K562 (cell line): ENCODE data around the gene SLC7A6. TPM values are rescaled to one million over a fixed set of nuclear protein-coding genes. Genes with fewer than 3 reads are reported as not detected.

ENCODE experiments used
- BHLHE40 ChIP-seq: IDR thresholded peaks from 2 replicates; pipeline ENCODE4 v1.6.1; 2011; ENCODE audit warnings: low read length, improper control_type of control experiment
- CBFB ChIP-seq: sonication (generic); formaldehyde crosslinking; IDR thresholded peaks from 2 replicates; pipeline ENCODE4 v1.4.0; 2020; ENCODE audit warnings: mild to moderate bottlenecking, missing genetic modification reagents
- CCAR2 ChIP-seq: fragments of 200-400 bp; formaldehyde crosslinking; IDR thresholded peaks from 2 replicates; pipeline ENCODE4 v1.6.1; 2017; ENCODE audit warnings: mild to moderate bottlenecking, low read depth, low read length
- HDAC1 ChIP-seq, 2 experiments: fragments of 450-650 bp; IDR thresholded peaks; 2 replicates each; pipeline ENCODE4 v1.6.1; 2016 to 2017; ENCODE audit warnings: inconsistent platforms in 1 of 2, mild to moderate bottlenecking in 1 of 2, moderate library complexity in 1 of 2
- LEF1 ChIP-seq: fragments of 450-650 bp; IDR thresholded peaks from 2 replicates; pipeline ENCODE4 v1.6.1; 2016; ENCODE audit warnings: mild to moderate bottlenecking
- MXI1 ChIP-seq: IDR thresholded peaks from 2 replicates; pipeline ENCODE4 v1.6.1; 2011; ENCODE audit warnings: low read depth, mild to moderate bottlenecking, improper control_type of control experiment, low read length
- NBN ChIP-seq: fragments of 450-650 bp; IDR thresholded peaks from 2 replicates; pipeline ENCODE4 v1.6.1; 2016; ENCODE audit warnings: low read depth, mild to moderate bottlenecking
- PHB ChIP-seq: fragments of 250-450 bp; sonication (Bioruptor Pico); IDR thresholded peaks from 2 replicates; pipeline ENCODE4 v1.5.0; 2021
- PHF8 ChIP-seq: fragments of 200-600 bp; sonication (generic); IDR thresholded peaks from 2 replicates; pipeline ENCODE4 v1.6.1; 2012; ENCODE audit warnings: mixed run types, mild to moderate bottlenecking, inconsistent platforms, low read length, moderate library complexity, borderline replicate concordance
- RBM25 ChIP-seq: fragments of 200-400 bp; formaldehyde crosslinking; IDR thresholded peaks from 2 replicates; pipeline ENCODE4 v1.6.1; 2018; ENCODE audit warnings: low read length, low read depth, moderate library complexity; ENCODE audit not compliant: severe bottlenecking
- RHOXF2B ChIP-seq: fragments of 250-450 bp; sonication (Bioruptor Pico); conservative IDR thresholded peaks from 2 replicates; pipeline ENCODE4 v1.5.1; 2021
- ZNF639 ChIP-seq, 2 experiments: fragments of 200-800 bp in 1 of 2; sonication (Bioruptor generic) in 1 of 2; sonication (generic) in 1 of 2; formaldehyde crosslinking in 1 of 2; IDR thresholded peaks in 1 of 2; conservative IDR thresholded peaks in 1 of 2; 2 replicates each; pipeline versions ENCODE4 v1.5.0 to v1.6.1; 2016 to 2020; ENCODE audit warnings: missing compliant biosample characterization in 1 of 2, missing genetic modification characterization in 1 of 2, missing genetic modification reagents in 1 of 2
- ZNF778 ChIP-seq: fragments of 450-650 bp; formaldehyde crosslinking; IDR thresholded peaks from 2 replicates; pipeline ENCODE4 v1.4.0; 2020; ENCODE audit warnings: mild to moderate bottlenecking, moderate library complexity
- ZZZ3 ChIP-seq: fragments of 450-650 bp; IDR thresholded peaks from 2 replicates; pipeline ENCODE4 v1.6.1; 2016; ENCODE audit warnings: antibody characterized with exemption, mild to moderate bottlenecking, moderate library complexity
- polyA plus RNA-seq, 8 experiments: library from polyadenylated mRNA; depleted of rRNA in 4 of 8; stranded (reverse) in 5 of 8; unstranded in 3 of 8; fragments of >200 nt; fragmentation: Nextera tagmentation in 2 of 8; fragmentation: Illumina TruSeq in 1 of 8; extraction: Ambion mirVana in 2 of 8; extraction: Trizol in 1 of 8; gene quantifications; 2 replicates each; pipeline versions ENCODE4 v1.2.1 to v1.2.3, GENCODE V29; 2011 to 2014; ENCODE audit warnings: inconsistent platforms in 1 of 8, missing spikeins in 1 of 8
- total RNA-seq, 7 experiments: library from RNA; depleted of rRNA in 6 of 7; stranded (reverse); fragments of >200 nt in 6 of 7; fragmentation: Illumina TruSeq in 2 of 7; extraction: Trizol in 2 of 7; gene quantifications; 2 replicates each; pipeline versions ENCODE4 v1.2.1 to v1.2.3, GENCODE V29; 2011 to 2021; ENCODE audit warnings: low replicate concordance in 1 of 7
- TF ChIP-seq, protein P1 (sequence below): fragments of 200-800 bp; sonication (Bioruptor generic); IDR thresholded peaks from 2 replicates; pipeline ENCODE4 v1.6.1; 2016; ENCODE audit warnings: missing genetic modification characterization, missing compliant biosample characterization
- TF ChIP-seq, protein P2 (sequence below), 2 experiments: IDR thresholded peaks; 2 replicates each; pipeline ENCODE4 v1.6.1; 2011; ENCODE audit warnings: borderline replicate concordance in 1 of 2, control low read depth in 1 of 2, low read depth in 1 of 2, low read length in 1 of 2, mild to moderate bottlenecking in 1 of 2, mixed read lengths in 1 of 2, moderate library complexity in 1 of 2; ENCODE audit not compliant: insufficient read depth in 1 of 2, insufficient read length in 1 of 2, poor library complexity in 1 of 2, severe bottlenecking in 1 of 2; ENCODE audit errors: extremely low read depth in 1 of 2

The SLC7A6 gene
- total and polyA plus RNA-seq, 9 of the 15 experiments (the other 6 are each of a cell fraction or from before 2014, with no cell fraction given): 12.6 to 60.1 (median 29.8) TPM

DNA sequence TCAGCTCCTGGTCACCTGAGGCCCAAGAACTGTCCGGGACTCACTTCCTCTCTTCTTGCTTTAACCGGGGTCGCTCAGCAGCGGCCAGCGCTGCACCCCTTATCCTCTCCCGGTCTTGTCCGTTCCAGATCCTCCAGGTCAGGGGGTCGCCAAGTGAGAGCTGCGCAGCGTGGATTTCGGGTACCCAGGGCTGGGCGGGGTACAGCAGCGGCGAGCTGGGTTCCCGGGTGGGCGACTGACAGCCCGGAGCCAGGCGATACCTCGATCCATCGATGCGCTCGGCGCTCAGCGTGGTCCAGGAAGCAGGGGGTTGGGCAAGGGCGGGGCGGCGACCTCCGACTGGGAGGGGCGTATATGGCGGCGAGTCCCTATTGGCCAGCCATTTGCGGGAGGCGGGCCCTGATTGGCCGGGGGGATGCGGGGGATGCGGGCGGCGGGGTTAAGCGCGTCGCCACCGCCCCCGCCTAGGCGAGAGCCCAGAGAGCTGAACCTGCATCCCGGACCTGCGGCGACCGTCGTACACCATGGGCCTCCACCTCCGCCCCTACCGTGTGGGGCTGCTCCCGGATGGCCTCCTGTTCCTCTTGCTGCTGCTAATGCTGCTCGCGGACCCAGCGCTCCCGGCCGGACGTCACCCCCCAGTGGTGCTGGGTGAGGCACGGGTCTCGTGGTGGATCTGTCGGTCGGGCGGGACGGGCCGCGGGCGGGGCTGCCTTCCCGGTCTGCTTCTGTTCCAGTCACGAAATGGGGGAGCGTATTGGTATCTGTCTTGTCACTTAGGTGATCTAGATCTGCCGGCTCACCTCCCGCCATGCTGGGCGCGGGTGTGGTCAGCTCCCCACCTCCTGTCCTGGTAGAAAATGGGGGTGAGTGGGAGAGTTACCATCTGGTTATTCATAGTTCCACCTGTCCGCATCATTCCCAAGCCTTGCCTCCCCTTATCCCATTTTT lies 19.1 kb upstream of the SLC7A6 start, which contains the start of gene PLA2G15 (continued):
- TF ChIP-seq ZNF639 (CRISPR knock-in tag; conservative IDR thresholded peaks at IDR 0.05 in 1 of 2, IDR thresholded peaks at IDR 0.05 in 1 of 2): peak in 1 of 2 experiments; percentile 60; a peak in 1 of 4 replicates
- TF ChIP-seq LEF1: no peak
- TF ChIP-seq CBFB: no peak
- TF ChIP-seq BHLHE40: peak; percentile 0; the same call in 1 of the 2 replicates
- TF ChIP-seq ZZZ3: no peak
- no peak for TF ChIP-seq PHB (CRISPR knock-in tag)
- TF ChIP-seq CCAR2: no peak
- TF ChIP-seq MXI1: peak; percentile 36; the same call in 1 of the 2 replicates
- TF ChIP-seq, protein P1, sequence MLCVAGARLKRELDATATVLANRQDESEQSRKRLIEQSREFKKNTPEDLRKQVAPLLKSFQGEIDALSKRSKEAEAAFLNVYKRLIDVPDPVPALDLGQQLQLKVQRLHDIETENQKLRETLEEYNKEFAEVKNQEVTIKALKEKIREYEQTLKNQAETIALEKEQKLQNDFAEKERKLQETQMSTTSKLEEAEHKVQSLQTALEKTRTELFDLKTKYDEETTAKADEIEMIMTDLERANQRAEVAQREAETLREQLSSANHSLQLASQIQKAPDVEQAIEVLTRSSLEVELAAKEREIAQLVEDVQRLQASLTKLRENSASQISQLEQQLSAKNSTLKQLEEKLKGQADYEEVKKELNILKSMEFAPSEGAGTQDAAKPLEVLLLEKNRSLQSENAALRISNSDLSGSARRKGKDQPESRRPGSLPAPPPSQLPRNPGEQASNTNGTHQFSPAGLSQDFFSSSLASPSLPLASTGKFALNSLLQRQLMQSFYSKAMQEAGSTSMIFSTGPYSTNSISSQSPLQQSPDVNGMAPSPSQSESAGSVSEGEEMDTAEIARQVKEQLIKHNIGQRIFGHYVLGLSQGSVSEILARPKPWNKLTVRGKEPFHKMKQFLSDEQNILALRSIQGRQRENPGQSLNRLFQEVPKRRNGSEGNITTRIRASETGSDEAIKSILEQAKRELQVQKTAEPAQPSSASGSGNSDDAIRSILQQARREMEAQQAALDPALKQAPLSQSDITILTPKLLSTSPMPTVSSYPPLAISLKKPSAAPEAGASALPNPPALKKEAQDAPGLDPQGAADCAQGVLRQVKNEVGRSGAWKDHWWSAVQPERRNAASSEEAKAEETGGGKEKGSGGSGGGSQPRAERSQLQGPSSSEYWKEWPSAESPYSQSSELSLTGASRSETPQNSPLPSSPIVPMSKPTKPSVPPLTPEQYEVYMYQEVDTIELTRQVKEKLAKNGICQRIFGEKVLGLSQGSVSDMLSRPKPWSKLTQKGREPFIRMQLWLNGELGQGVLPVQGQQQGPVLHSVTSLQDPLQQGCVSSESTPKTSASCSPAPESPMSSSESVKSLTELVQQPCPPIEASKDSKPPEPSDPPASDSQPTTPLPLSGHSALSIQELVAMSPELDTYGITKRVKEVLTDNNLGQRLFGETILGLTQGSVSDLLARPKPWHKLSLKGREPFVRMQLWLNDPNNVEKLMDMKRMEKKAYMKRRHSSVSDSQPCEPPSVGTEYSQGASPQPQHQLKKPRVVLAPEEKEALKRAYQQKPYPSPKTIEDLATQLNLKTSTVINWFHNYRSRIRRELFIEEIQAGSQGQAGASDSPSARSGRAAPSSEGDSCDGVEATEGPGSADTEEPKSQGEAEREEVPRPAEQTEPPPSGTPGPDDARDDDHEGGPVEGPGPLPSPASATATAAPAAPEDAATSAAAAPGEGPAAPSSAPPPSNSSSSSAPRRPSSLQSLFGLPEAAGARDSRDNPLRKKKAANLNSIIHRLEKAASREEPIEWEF (CRISPR knock-in tag): no peak
- TF ChIP-seq RBM25: peak; percentile 93
- TF ChIP-seq HDAC1 (IDR thresholded peaks at IDR 0.05): peak in 1 of 2 experiments; percentile 73; a peak in 2 of 4 replicates
- no peak for TF ChIP-seq RHOXF2B
- TF ChIP-seq PHF8: peak; percentile 75; the same call in 1 of the 2 replicates
- TF ChIP-seq, protein P2, sequence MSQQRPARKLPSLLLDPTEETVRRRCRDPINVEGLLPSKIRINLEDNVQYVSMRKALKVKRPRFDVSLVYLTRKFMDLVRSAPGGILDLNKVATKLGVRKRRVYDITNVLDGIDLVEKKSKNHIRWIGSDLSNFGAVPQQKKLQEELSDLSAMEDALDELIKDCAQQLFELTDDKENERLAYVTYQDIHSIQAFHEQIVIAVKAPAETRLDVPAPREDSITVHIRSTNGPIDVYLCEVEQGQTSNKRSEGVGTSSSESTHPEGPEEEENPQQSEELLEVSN (IDR thresholded peaks at IDR 0.05; ENCODE audit: borderline replicate concordance in 1 of 2, extremely low read depth in 1 of 2, insufficient read depth in 1 of 2, insufficient read length in 1 of 2, low read depth in 1 of 2, low read length in 1 of 2, poor library complexity in 1 of 2, severe bottlenecking in 1 of 2): peak in 1 of 2 experiments; percentile 35
- no peak for TF ChIP-seq ZNF778
- 0 out of 2 replicates have a peak, but pooled peaks have one; percentile 21 for TF ChIP-seq NBN
